ENCODE results near the gene FSCN2. TPM values are rescaled to one million over a fixed set of nuclear protein-coding genes. Genes with fewer than 3 reads are reported as not detected.
"Not testable (repeated sequence)": the region's sequence is repeated elsewhere in the genome, so short reads cannot be mapped to it uniquely, and the experiment has no call there.

Gene FSCN2
- total RNA-seq, 2 donors from 2014 or later: 0.43 to 0.93 TPM

DNA sequence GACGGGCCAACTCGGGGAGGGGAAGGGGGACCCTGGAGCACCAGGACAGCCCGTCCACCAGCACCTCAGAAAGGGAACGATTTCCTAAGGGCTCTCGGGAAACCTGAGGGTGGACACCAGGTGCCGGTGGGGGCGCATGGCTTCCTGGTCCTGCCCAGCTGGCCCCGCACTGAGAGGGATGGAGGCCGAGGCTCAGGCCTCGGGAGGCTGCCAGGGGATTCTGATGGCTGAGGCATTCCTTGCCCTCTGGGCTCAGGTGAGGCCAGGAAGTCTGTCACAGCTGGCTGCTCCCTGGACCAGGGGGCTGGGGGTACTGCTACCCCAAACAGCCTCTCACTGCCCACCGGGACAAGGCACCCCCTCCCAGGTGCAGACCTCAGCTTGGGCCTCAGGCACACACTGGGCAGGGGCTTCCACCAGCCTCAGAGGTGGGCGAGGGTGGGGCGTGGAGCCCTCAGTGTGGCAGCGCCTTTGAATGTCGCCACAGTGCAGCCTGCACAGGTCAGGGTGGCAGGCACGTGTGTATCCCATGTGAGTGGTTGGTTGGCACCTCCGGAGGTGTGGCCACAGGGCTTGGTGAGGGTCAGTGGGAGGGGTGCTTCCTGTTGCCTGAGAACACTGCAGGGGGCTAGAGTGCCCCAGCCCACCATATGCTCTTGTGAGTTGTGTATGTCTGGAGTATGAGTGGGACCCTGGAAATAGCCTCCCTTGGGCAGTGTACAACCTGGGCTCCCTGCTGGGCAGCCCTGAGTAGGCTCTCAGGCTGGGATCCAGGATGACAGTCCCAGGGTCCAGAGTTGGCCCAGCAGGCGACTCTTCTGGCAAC, 3.9 kb upstream of the FSCN2 start:
- no peak for ATAC-seq (replicated peaks)
- H3K36me3 Mint-ChIP-seq (ENCODE audit: low read depth): no peaks in the 10 kb centered on the region
- H3K9me3 Mint-ChIP-seq: no peaks in the 10 kb centered on the region

DNA sequence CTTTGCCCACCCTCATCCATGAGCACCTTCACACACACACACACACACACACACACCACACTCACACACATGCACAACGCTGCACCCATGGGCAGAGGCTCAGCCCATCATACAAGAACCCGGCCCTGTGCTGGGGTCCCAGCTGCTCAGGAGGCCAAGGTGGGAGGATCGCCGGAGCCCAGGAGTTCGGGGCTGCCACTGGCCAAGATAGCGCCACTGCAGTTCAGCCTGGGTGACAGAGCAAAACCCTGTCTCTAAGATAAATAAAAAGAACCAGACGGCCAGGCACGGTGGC, 3.4 kb upstream of the FSCN2 start:
- Mint-ChIP-seq H3K4me3 (no peak overlapping the region), H3K4me1 (peaks cover 4% of the 10 kb centered on the region), H3K9me3 (no peaks in the 10 kb centered on the region), H3K36me3 (ENCODE audit: low read depth) (no peaks in the 10 kb centered on the region), H3K27ac (no peak overlapping the region), H3K27me3 (no peaks in the 10 kb centered on the region)
- ATAC-seq (replicated peaks): no peak

More for the DNA sequence above, 3.9 kb upstream of the FSCN2 start:
- peaks cover 4% of the 10 kb centered on the region for H3K4me1 Mint-ChIP-seq
- no peak overlapping the region for H3K27ac Mint-ChIP-seq
- H3K4me3 Mint-ChIP-seq: no peak overlapping the region
- no peaks in the 10 kb centered on the region for H3K27me3 Mint-ChIP-seq

DNA sequence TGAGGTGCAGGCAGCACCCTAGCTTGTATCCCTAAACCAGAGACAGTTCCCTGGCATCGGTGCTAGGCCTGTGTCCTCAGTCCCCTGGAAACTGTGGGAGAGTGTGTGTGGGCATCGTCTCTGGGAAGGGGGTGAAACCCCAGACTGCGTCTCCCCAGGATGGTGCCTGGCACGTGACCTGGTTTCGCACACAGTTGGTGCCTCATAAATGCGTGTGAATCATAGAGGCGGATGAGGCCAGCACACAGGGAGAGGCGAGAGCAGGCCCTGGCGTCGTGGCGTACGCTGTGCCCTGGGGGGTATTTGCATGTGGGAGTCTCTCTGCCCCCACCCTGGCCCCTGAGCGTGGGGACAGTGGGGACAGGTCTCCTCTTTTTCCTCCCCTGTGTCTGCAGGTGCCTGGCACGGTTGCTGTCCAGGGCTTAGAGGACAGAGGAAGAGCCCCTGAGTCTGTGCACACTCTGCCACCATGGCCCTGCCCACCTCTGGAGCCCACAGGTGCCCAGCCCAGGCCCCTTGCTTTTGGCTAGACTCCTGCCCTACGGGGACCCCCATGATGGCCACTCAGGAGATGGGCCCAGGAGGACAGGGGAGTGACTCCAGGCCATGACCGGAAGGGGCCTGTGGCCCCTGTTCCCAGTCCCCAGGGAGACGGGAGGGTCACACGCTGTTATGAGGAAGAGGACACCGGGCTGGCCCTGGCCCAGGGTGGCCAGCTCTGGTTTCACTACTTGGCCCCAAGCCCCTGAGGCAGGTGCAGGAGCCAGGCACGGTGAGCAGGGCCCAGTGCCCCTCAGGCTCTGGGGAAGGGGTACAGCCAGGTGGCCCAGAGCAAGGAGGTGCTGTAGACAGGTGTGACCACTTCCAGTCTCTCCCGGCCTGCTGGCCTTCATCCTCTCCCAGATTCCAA, 1.3 kb upstream of the FSCN2 start:
- ATAC-seq (replicated peaks): no peak
- Mint-ChIP-seq H3K4me1 (no peaks in the 10 kb centered on the region), H3K36me3 (ENCODE audit: low read depth) (no peaks in the 10 kb centered on the region), H3K27me3 (no peaks in the 10 kb centered on the region), H3K9me3 (no peaks in the 10 kb centered on the region), H3K27ac (no peak overlapping the region), H3K4me3 (no peak overlapping the region)

DNA sequence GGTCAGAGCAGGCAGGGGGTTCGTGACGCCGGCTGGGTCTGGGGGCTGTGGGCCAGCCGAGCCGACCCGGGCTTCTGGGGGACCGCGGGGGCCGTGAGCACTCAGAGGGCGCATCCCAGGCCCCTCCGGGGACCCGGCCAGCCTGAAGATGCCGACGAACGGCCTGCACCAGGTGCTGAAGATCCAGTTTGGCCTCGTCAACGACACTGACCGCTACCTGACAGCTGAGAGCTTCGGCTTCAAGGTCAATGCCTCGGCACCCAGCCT, 140 bp downstream of the FSCN2 start:
- Mint-ChIP-seq H3K4me1 (no peaks in the 10 kb centered on the region), H3K4me3 (no peak overlapping the region)

DNA sequence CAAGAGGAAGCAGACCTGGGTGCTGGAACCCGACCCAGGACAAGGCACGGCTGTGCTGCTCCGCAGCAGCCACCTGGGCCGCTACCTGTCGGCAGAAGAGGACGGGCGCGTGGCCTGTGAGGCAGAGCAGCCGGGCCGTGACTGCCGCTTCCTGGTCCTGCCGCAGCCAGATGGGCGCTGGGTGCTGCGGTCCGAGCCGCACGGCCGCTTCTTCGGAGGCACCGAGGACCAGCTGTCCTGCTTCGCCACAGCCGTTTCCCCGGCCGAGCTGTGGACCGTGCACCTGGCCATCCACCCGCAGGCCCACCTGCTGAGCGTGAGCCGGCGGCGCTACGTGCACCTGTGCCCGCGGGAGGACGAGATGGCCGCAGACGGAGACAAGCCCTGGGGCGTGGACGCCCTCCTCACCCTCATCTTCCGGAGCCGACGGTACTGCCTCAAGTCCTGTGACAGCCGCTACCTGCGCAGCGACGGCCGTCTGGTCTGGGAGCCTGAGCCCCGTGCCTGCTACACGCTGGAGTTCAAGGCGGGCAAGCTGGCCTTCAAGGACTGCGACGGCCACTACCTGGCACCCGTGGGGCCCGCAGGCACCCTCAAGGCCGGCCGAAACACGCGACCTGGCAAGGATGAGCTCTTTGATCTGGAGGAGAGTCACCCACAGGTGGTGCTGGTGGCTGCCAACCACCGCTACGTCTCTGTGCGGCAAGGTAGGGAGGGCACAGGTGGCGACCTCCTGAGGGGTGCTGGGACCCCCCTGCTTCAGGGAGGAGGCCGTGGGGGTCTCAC, 667 bp downstream of the FSCN2 start:
- ATAC-seq (replicated peaks): no peak
- Mint-ChIP-seq H3K4me3 (no peak overlapping the region), H3K27ac (no peak overlapping the region), H3K36me3 (ENCODE audit: low read depth) (no peaks in the 10 kb centered on the region), H3K4me1 (no peaks in the 10 kb centered on the region), H3K27me3 (no peaks in the 10 kb centered on the region), H3K9me3 (no peaks in the 10 kb centered on the region)

More for the DNA sequence above, 140 bp downstream of the FSCN2 start:
- Mint-ChIP-seq H3K27ac (no peak overlapping the region), H3K36me3 (ENCODE audit: low read depth) (no peaks in the 10 kb centered on the region), H3K9me3 (no peaks in the 10 kb centered on the region), H3K27me3 (no peaks in the 10 kb centered on the region)
- no peak for ATAC-seq (replicated peaks)

- H3K36me3 Mint-ChIP-seq (ENCODE audit: low read depth): no peaks in the 10 kb centered on the region
- no peaks in the 10 kb centered on the region for H3K27me3 Mint-ChIP-seq
- no peak overlapping the region for H3K4me3 Mint-ChIP-seq
Measured at GRCh38 chr17:81529437-81529803, 1.2 kb downstream of the FSCN2 start.

DNA sequence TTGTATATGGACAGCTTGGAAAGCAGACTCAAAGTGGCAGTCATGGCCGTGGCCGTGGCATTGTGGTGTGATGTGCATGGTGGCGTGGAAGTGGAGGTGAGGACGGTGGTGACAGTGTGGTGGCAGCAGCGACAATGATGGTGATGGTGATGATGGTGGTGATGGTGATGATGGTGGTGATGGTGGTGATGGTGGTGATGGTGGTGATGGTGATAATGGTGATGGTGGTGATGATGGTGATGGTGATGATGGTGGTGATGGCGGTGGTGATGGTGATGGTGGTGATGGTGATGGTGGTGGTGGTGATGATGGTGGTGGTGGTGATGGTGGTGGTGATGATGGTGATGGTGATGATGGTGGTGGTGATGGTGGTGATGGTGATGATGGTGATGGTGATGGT, 2.8 kb downstream of the FSCN2 start:
- H3K4me1 Mint-ChIP-seq; H3K9me3 Mint-ChIP-seq; H3K36me3 Mint-ChIP-seq (ENCODE audit: low read depth); H3K27ac Mint-ChIP-seq; ATAC-seq (replicated peaks); H3K4me3 Mint-ChIP-seq; H3K27me3 Mint-ChIP-seq: not testable (repeated sequence)

More at GRCh38 chr17:81529437-81529803, 1.2 kb downstream of the FSCN2 start:
- Mint-ChIP-seq H3K4me1 (no peaks in the 10 kb centered on the region), H3K27ac (no peak overlapping the region), H3K9me3 (no peaks in the 10 kb centered on the region)
- ATAC-seq (replicated peaks): no peak

DNA sequence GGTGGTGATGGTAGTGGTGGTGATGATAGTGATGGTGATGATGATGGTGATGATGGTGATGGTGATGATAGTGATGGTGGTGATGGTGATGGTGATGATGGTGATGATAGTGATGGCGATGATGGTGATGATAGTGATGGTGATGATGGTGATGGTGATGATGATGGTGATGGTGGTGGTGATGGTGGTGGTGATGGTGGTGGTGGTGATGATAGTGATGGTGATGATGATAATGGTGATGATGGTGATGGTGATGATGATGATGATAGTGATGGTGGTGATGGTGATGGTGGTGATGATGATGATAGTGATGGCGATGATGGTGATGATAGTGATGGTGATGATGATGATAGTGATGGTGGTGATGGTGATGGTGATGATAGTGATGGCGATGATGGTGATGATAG, 3.8 kb downstream of the FSCN2 start:
- H3K4me3 Mint-ChIP-seq; H3K4me1 Mint-ChIP-seq; H3K36me3 Mint-ChIP-seq (ENCODE audit: low read depth); H3K27me3 Mint-ChIP-seq; H3K27ac Mint-ChIP-seq; H3K9me3 Mint-ChIP-seq; ATAC-seq (replicated peaks): not testable (repeated sequence)

DNA sequence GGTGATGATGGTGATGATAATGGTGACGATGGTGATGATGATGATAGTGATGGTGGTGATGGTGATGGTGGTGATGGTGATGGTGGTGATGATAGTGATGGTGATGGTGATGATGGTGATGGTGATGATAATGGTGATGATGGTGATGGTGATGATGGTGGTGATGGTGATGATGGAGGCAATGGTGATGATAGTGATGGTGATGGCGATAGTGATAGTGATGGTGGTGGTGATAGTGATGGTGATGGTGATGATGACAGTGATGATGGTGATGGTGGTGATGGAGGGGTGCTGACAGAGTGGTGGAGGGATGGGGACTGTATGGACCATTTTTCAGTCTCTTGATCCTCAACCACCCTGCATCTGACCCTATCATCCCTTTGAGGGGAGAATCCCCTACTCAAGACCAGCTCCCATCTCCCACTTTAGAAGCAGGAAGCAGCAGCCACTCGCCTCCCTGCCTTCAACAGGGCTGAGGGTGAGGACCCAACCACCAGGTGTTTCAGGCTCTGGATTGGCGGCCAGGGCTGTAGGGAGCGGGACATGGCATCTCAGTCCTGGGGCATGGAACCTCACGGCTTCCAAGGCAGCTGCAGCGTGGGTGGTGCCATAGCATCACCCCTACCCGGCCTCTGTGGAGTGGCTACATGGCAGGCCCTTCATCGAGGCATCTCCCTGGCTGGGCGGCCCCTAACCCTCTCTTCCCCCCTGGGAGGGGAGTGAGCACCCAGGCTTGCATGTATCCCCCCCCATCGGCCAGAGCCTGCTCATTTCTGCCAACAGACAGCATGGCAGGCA, 4.5 kb downstream of the FSCN2 start:
- Mint-ChIP-seq H3K4me1 (no peaks in the 10 kb centered on the region), H3K36me3 (ENCODE audit: low read depth) (peaks cover 2% of the 10 kb centered on the region), H3K27ac (no peak overlapping the region), H3K27me3 (peaks cover 7% of the 10 kb centered on the region), H3K4me3 (no peak overlapping the region), H3K9me3 (no peaks in the 10 kb centered on the region)
- ATAC-seq (replicated peaks): no peak

DNA sequence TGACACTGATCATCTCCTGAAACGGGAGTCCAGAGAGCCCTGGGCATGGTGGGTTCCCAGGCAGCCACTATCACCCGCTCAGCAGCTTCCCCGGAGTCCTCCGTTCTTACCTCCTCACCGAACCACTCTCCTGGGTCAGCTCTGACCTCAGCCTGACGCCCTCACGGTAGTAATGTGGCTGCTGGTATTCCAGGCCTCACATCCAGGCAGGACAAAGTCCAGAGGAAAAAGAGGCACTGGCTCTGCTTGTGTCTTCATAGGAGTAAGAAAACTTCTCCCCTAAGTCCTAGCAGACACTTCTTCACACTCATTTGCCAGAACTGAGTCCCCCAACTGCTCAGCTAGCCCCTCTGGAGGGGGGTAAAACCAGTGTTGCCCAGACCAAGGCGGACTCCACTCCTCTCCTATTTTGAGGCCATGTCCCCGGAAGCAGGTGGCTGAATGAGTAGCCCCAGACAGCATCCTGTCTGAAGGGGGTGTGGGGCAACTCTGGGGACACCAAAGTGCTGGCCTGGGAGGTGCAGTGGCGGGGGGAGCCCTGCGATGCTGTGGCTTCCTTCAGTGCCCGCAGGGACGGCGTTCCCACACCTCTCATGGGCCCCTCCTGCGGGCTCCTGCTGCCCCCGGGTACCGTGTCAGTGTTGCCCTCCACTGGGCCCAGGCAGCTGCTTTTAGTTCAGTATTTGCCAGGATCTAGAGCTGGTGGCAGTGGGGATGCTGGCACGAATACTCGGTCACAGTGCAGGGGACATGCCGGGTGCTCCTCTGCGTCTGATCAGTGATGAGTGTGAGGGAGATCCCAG, 5.4 kb downstream of the FSCN2 start:
- no peak for ATAC-seq (replicated peaks)
- no peaks in the 10 kb centered on the region for H3K4me1 Mint-ChIP-seq

DNA sequence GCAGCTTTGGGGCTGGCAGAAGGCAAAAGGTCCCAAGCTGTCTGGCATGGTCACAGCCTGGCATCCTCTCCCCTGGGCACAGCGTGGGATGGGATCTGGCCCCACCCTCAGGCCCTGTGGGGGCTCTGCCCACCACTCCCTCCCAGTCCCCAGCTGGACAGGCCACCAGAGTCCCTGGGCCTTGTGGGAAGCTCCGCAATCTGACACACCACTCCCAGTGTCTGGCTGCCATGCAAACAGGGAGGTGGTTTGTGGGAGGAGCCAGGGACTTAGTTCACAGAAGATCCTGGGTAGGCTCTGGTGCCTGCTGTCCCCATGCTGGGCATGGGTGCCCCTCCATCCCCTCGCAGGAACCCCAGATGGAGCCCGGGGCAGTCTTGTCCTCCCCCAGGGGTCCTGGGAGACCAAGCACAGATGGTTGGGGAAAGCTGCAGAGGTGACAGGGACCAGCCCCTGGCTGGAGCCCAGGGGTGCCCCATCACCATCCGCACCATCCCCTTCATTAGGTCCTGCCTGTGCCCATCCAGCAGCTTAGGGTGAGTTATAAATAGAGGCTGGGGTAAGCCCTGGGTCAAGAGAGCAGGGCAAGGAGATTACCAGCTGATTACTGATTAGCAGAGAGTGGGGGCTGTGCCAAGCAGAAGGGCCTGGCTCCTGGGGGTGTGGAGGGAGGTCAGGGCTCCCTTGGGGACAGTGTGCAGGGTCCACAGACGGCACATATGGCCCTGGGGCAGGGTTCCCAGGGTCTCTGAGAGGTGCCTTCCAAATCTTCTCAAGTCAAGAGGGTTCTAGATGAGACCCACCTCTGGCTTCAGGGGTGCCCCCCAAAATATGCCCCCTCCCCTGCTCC, 6.2 kb downstream of the FSCN2 start:
- H3K4me3 Mint-ChIP-seq: no peak overlapping the region
- H3K36me3 Mint-ChIP-seq (ENCODE audit: low read depth): peaks cover 17% of the 10 kb centered on the region
- H3K27ac Mint-ChIP-seq: no peak overlapping the region
- no peaks in the 10 kb centered on the region for H3K4me1 Mint-ChIP-seq
- no peak for ATAC-seq (replicated peaks)
- peaks cover 7% of the 10 kb centered on the region for H3K27me3 Mint-ChIP-seq
- H3K9me3 Mint-ChIP-seq: no peaks in the 10 kb centered on the region

More for the DNA sequence above, 5.4 kb downstream of the FSCN2 start:
- peaks cover 7% of the 10 kb centered on the region for H3K27me3 Mint-ChIP-seq
- no peak overlapping the region for H3K27ac Mint-ChIP-seq
- H3K4me3 Mint-ChIP-seq: no peak overlapping the region
- no peaks in the 10 kb centered on the region for H3K9me3 Mint-ChIP-seq
- peaks cover 11% of the 10 kb centered on the region for H3K36me3 Mint-ChIP-seq (ENCODE audit: low read depth)

GRCh38 chr17:81535007-81535328, 6.8 kb downstream of the FSCN2 start:
- H3K36me3 Mint-ChIP-seq (ENCODE audit: low read depth): peaks cover 17% of the 10 kb centered on the region
- H3K4me1 Mint-ChIP-seq: no peaks in the 10 kb centered on the region
- H3K9me3 Mint-ChIP-seq: no peaks in the 10 kb centered on the region
- H3K27me3 Mint-ChIP-seq: peaks cover 7% of the 10 kb centered on the region
- H3K4me3 Mint-ChIP-seq: no peak overlapping the region
- ATAC-seq (replicated peaks): no peak
- no peak overlapping the region for H3K27ac Mint-ChIP-seq

Measured in activated T-helper 17 cell treated with anti-CD3 and anti-CD28 coated beads, Interleukin-2, amount 50 U/mL, for 72 hours (primary cell).